Measurements from ENCODE around the gene ANK2. TPM values are rescaled to one million over a fixed set of nuclear protein-coding genes. Genes with fewer than 3 reads are reported as not detected.

ANK2 gene
- total RNA-seq, 1 donor from 2014 or later = 4.5 TPM

GRCh38 chr4:113290666-113291065 is 241.2 kb downstream of the ANK2 start:
- Mint-ChIP-seq H3K9me3 (no peaks in the 10 kb centered on the region), H3K27ac (no peak overlapping the region), H3K36me3 (ENCODE audit: low read depth) (no peaks in the 10 kb centered on the region), H3K27me3 (no peaks in the 10 kb centered on the region), H3K4me1 (no peaks in the 10 kb centered on the region), H3K4me3 (no peak overlapping the region)
- TF ChIP-seq, protein P1, sequence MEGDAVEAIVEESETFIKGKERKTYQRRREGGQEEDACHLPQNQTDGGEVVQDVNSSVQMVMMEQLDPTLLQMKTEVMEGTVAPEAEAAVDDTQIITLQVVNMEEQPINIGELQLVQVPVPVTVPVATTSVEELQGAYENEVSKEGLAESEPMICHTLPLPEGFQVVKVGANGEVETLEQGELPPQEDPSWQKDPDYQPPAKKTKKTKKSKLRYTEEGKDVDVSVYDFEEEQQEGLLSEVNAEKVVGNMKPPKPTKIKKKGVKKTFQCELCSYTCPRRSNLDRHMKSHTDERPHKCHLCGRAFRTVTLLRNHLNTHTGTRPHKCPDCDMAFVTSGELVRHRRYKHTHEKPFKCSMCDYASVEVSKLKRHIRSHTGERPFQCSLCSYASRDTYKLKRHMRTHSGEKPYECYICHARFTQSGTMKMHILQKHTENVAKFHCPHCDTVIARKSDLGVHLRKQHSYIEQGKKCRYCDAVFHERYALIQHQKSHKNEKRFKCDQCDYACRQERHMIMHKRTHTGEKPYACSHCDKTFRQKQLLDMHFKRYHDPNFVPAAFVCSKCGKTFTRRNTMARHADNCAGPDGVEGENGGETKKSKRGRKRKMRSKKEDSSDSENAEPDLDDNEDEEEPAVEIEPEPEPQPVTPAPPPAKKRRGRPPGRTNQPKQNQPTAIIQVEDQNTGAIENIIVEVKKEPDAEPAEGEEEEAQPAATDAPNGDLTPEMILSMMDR (IDR thresholded peaks at IDR 0.05) = no peak
- CTCF ChIA-PET = no interaction called here
- POLR2A ChIA-PET = no interaction called here
- DNase-seq (no peak), ATAC-seq (ENCODE audit: low read depth) (no peak)
- intact Hi-C loops (cut with micrococcal nuclease) = no loop called here

- TF ChIP-seq, protein P1 (IDR thresholded peaks at IDR 0.05) = no peak
- Mint-ChIP-seq H3K9me3 (no peaks in the 10 kb centered on the region), H3K36me3 (ENCODE audit: low read depth) (no peaks in the 10 kb centered on the region), H3K4me3 (no peak overlapping the region), H3K4me1 (no peaks in the 10 kb centered on the region), H3K27me3 (no peaks in the 10 kb centered on the region), H3K27ac (no peak overlapping the region)
- no peak for ATAC-seq (ENCODE audit: low read depth)
- intact Hi-C loops (cut with micrococcal nuclease) = no loop called here
- DNase-seq = no peak
- CTCF ChIA-PET = no interaction called here
- POLR2A ChIA-PET = no interaction called here
Observed at GRCh38 chr4:113292371-113293042, 243.1 kb downstream of the ANK2 start.

GRCh38 chr4:113293043-113293560 is 243.6 kb downstream of the ANK2 start:
- no peak for DNase-seq
- ChIA-PET CTCF (no interaction called here), POLR2A (no interaction called here)
- no peak for ATAC-seq (ENCODE audit: low read depth)
- H3K9me3 Mint-ChIP-seq = no peaks in the 10 kb centered on the region
- H3K4me3 Mint-ChIP-seq = no peak overlapping the region
- no peaks in the 10 kb centered on the region for H3K4me1 Mint-ChIP-seq
- H3K36me3 Mint-ChIP-seq (ENCODE audit: low read depth) = no peaks in the 10 kb centered on the region
- intact Hi-C loops (cut with micrococcal nuclease) = no loop called here
- H3K27ac Mint-ChIP-seq = no peak overlapping the region
- TF ChIP-seq, protein P1 (IDR thresholded peaks at IDR 0.05) = no peak
- no peaks in the 10 kb centered on the region for H3K27me3 Mint-ChIP-seq

GRCh38 chr4:113293674-113294073 is 244.2 kb downstream of the ANK2 start:
- Mint-ChIP-seq H3K4me1 (no peaks in the 10 kb centered on the region), H3K36me3 (ENCODE audit: low read depth) (no peaks in the 10 kb centered on the region), H3K9me3 (no peaks in the 10 kb centered on the region), H3K27me3 (no peaks in the 10 kb centered on the region), H3K27ac (no peak overlapping the region), H3K4me3 (no peak overlapping the region)
- no peak for DNase-seq
- intact Hi-C loops (cut with micrococcal nuclease) = no loop called here
- POLR2A ChIA-PET = no interaction called here
- ATAC-seq (ENCODE audit: low read depth) = no peak
- TF ChIP-seq, protein P1 (IDR thresholded peaks at IDR 0.05) = no peak
- CTCF ChIA-PET = no interaction called here

DNA sequence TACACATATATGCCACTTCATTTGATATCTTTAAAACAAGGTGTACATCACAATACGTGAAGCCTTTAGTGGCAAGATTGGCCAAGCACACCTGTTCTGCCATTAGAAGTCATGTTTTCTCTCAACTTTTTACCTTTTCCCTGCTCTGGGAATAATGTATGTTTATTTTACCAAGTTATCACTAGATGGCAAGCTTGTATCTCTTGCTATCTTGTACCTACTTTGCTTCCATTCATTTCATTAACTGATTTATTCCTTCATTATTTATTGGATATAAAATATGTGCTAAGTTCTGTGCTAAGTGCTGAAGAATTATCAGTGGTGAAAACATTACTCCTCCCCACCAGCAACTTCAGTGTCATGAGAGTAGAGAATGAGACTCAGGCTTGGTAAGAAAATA is 245.5 kb downstream of the ANK2 start:
- Mint-ChIP-seq H3K36me3 (ENCODE audit: low read depth) (no peaks in the 10 kb centered on the region), H3K27ac (no peak overlapping the region)
- CTCF ChIA-PET = no interaction called here

More for the DNA sequence above, 245.5 kb downstream of the ANK2 start:
- H3K4me1 Mint-ChIP-seq = no peaks in the 10 kb centered on the region
- intact Hi-C loops (cut with micrococcal nuclease) = no loop called here
- POLR2A ChIA-PET = no interaction called here
- no peaks in the 10 kb centered on the region for H3K27me3 Mint-ChIP-seq
- ATAC-seq (ENCODE audit: low read depth) (no peak), DNase-seq (no peak)
- H3K4me3 Mint-ChIP-seq = no peak overlapping the region
- no peaks in the 10 kb centered on the region for H3K9me3 Mint-ChIP-seq
- TF ChIP-seq, protein P1 (IDR thresholded peaks at IDR 0.05) = no peak
